ENCODE measurements around the gene CAPS. TPM values are rescaled to one million over a fixed set of nuclear protein-coding genes. Genes with fewer than 3 reads are reported as not detected.

Gene CAPS
- polyA plus RNA-seq, 3 donors, result 7.0 to 13.4 (median 11.4) TPM

- WGBS, 3 donors, result 39 to 48% (median 46%) methylated on average over 8 to 10 of the region's 10 CpGs
- no peak overlapping the region for H3K27ac ChIP-seq (ENCODE audit: low read depth, low read length)
Observed at GRCh38 chr19:5890099-5890498, 24.0 kb upstream of the CAPS start.

- no peak overlapping the region for H3K27ac ChIP-seq (ENCODE audit: low read depth, low read length)
- WGBS, 3 donors, result 55 to 75% (median 56%) methylated on average over 3 to 4 of the region's 4 CpGs
Observed at GRCh38 chr19:5891572-5891937, 22.5 kb upstream of the CAPS start.

- no peak overlapping the region for H3K27ac ChIP-seq (ENCODE audit: low read depth, low read length)
- WGBS, 3 donors, result 6 to 10% (median 9%) methylated on average over 46 to 48 of the region's 48 CpGs
Observed at GRCh38 chr19:5891938-5892771, 21.9 kb upstream of the CAPS start.

GRCh38 chr19:5892772-5893275, 21.2 kb upstream of the CAPS start:
- WGBS, 3 donors, result 52 to 64% (median 52%) methylated on average over 15 of the region's 15 CpGs
- no peak overlapping the region for H3K27ac ChIP-seq (ENCODE audit: low read depth, low read length)

GRCh38 chr19:5893296-5893903, 20.7 kb upstream of the CAPS start:
- WGBS, 3 donors, result 63 to 72% (median 68%) methylated on average over 13 of the region's 13 CpGs
- H3K27ac ChIP-seq (ENCODE audit: low read depth, low read length), result no peak overlapping the region

- H3K27ac ChIP-seq (ENCODE audit: low read depth, low read length), result no peak overlapping the region
- 62 to 78% (median 75%) methylated on average over 25 to 28 of the region's 28 CpGs for WGBS, 3 donors
Observed at GRCh38 chr19:5893907-5894703, 19.9 kb upstream of the CAPS start.

- no peak overlapping the region for H3K27ac ChIP-seq (ENCODE audit: low read depth, low read length)
- 83 to 91% (median 87%) methylated on average over 28 of the region's 28 CpGs for WGBS, 3 donors
Observed at GRCh38 chr19:5894704-5895349, 19.2 kb upstream of the CAPS start.

- H3K27ac ChIP-seq (ENCODE audit: low read depth, low read length), result no peak overlapping the region
- WGBS, 3 donors, result 78 to 91% (median 80%) methylated on average over 13 to 15 of the region's 15 CpGs
Observed at GRCh38 chr19:5895409-5895808, 18.6 kb upstream of the CAPS start.

- no peak overlapping the region for H3K27ac ChIP-seq (ENCODE audit: low read depth, low read length)
- WGBS, 3 donors, result 87 to 91% (median 90%) methylated on average over 8 of the region's 8 CpGs
Observed at GRCh38 chr19:5895890-5896289, 18.2 kb upstream of the CAPS start.

- no peak overlapping the region for H3K27ac ChIP-seq (ENCODE audit: low read depth, low read length)
- 89 to 92% (median 91%) methylated on average over 28 to 29 of the region's 29 CpGs for WGBS, 3 donors
Observed at GRCh38 chr19:5896365-5897076, 17.5 kb upstream of the CAPS start.

GRCh38 chr19:5897189-5897969, 16.7 kb upstream of the CAPS start:
- WGBS, 3 donors, result 92 to 93% (median 93%) methylated on average over 30 of the region's 30 CpGs
- no peak overlapping the region for H3K27ac ChIP-seq (ENCODE audit: low read depth, low read length)

GRCh38 chr19:5899728-5900526, 14.1 kb upstream of the CAPS start:
- WGBS, 3 donors, result 86 to 93% (median 92%) methylated on average over 13 of the region's 13 CpGs
- H3K27ac ChIP-seq (ENCODE audit: low read depth, low read length), result no peak overlapping the region

GRCh38 chr19:5900976-5901375, 13.1 kb upstream of the CAPS start:
- WGBS, 3 donors, result 85 to 88% (median 87%) methylated on average over 8 of the region's 8 CpGs
- H3K27ac ChIP-seq (ENCODE audit: low read depth, low read length), result no peak overlapping the region

GRCh38 chr19:5903056-5903623, 10.9 kb upstream of the CAPS start:
- no peak overlapping the region for H3K27ac ChIP-seq (ENCODE audit: low read depth, low read length)
- WGBS, 3 donors, result 0 to 1% (median 1%) methylated on average over 26 to 27 of the region's 27 CpGs

GRCh38 chr19:5903624-5904351, 10.3 kb upstream of the CAPS start, which contains the start of gene NDUFA11:
NDUFA11 (minus strand) TSS chr19:5903790; CDS start chr19:5903708, 82 bp downstream.
- 0 to 1% (median 1%) methylated on average over 57 of the region's 57 CpGs for WGBS, 3 donors
- H3K27ac ChIP-seq (ENCODE audit: low read depth, low read length), result peak within 1 kb of the TSS; percentile 39
